Measurements from ENCODE around the gene C18orf63.
"Not testable (repeated sequence)": the region's sequence is repeated elsewhere in the genome, so short reads cannot be mapped to it uniquely, and the experiment has no call there.

The C18orf63 gene

DNA sequence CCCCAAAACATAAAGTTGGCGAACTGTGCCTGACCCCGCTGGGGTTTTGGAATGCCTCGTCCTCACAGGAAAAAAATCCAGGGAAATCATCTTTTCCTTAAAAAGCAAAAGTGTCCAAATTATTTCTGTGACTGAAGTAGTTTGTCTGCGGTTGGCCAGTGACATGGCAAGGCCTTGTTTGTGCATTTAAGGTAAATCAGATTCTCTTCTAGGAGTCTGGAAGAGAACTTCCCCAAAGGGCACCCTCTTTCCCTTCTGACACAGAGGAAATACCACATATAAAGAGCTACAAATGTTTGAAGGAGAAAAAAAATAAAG lies 23.1 kb upstream of the C18orf63 start:
- Histone ChIP-seq H3K4me3 (IDR thresholded peaks at IDR 0.05; ENCODE audit: insufficient read depth, low read depth, low read length) (no peak overlapping the region), H3K79me2 (ENCODE audit: insufficient read depth, low read depth) (peaks cover 18% of the 10 kb centered on the region; the same call in 1 of the 2 replicates), H3K4me1 (ENCODE audit: low read depth, poor library complexity, severe bottlenecking) (peaks cover 25% of the 10 kb centered on the region), H3K36me3 (ENCODE audit: insufficient read depth) (no peaks in the 10 kb centered on the region), H3K27me3 (ENCODE audit: insufficient read depth, low read depth) (no peaks in the 10 kb centered on the region), H2AFZ (ENCODE audit: low read depth) (peak overlapping the region; percentile 99), H4K20me1 (ENCODE audit: insufficient read depth) (no peaks in the 10 kb centered on the region), H3K4me2 (peak overlapping the region; percentile 72), H3K9ac (peak overlapping the region; percentile 59; the same call in 1 of the 2 replicates), H3K27ac (peak overlapping the region; percentile 31; the same call in 1 of the 2 replicates)
- no peak for TF ChIP-seq CTCF (conservative IDR thresholded peaks at IDR 0.05; ENCODE audit: low read depth, low read length)

DNA sequence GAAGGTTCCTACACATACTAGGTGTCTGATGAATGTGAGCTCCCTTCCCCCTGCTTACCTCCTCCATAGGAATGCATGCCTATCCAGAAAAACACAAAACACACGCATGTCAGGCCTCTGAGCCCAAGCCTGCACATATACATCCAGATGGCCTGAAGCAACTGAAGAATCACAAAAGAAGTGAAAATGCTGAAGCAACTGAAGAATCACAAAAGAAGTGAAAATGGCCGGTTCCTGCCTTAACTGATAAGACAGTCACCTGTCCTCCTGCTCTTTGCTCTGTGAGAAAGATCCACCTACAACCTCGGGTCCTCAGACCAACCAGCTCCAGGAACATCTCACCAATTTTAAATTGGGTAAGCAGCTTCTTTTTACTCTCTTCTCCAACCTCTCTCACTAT lies 22.7 kb upstream of the C18orf63 start:
- H3K9ac ChIP-seq; H3K36me3 ChIP-seq (ENCODE audit: insufficient read depth); H3K4me2 ChIP-seq; H3K27me3 ChIP-seq (ENCODE audit: insufficient read depth, low read depth); H4K20me1 ChIP-seq (ENCODE audit: insufficient read depth); H3K27ac ChIP-seq; H3K4me3 ChIP-seq (IDR thresholded peaks at IDR 0.05; ENCODE audit: insufficient read depth, low read depth, low read length): not testable (repeated sequence)
- peak overlapping the region; percentile 99; the same call in 1 of the 2 replicates for H2AFZ ChIP-seq (ENCODE audit: low read depth)
- H3K4me1 ChIP-seq (ENCODE audit: low read depth, poor library complexity, severe bottlenecking) = peaks cover 20% of the 10 kb centered on the region
- peaks cover 15% of the 10 kb centered on the region; the same call in 1 of the 2 replicates for H3K79me2 ChIP-seq (ENCODE audit: insufficient read depth, low read depth)

DNA sequence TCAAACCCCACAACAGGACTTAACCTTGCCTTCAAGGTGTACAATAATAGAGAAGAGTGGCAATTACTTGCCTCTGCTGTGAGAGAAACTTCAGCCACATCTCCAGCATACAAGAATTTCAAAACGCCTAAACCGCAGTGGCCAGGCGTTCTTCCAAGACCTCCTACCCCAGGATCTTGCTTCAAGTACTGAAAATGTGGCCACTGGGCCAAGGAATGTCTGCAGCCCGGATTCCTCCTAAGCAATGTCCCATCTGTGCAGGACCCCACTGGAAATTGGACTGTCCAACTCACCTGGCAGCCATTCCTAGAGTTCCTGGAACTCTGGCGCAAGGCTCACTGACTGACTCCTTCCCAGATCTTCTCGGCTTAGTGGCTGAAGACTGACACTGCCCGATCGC lies 21.1 kb upstream of the C18orf63 start:
- Histone ChIP-seq H3K27me3 (ENCODE audit: insufficient read depth, low read depth) (no peaks in the 10 kb centered on the region), H3K4me3 (IDR thresholded peaks at IDR 0.05; ENCODE audit: insufficient read depth, low read depth, low read length) (no peak overlapping the region), H4K20me1 (ENCODE audit: insufficient read depth) (no peaks in the 10 kb centered on the region), H2AFZ (ENCODE audit: low read depth) (no peak overlapping the region), H3K79me2 (ENCODE audit: insufficient read depth, low read depth) (peaks cover 12% of the 10 kb centered on the region; the same call in 1 of the 2 replicates), H3K36me3 (ENCODE audit: insufficient read depth) (no peaks in the 10 kb centered on the region), H3K4me2 (no peak overlapping the region), H3K4me1 (ENCODE audit: low read depth, poor library complexity, severe bottlenecking) (peaks cover 15% of the 10 kb centered on the region), H3K27ac (no peak overlapping the region), H3K9ac (no peak overlapping the region)
- TF ChIP-seq CTCF (conservative IDR thresholded peaks at IDR 0.05; ENCODE audit: low read depth, low read length) = no peak

GRCh38 chr18:74299162-74299561 lies 16.5 kb upstream of the C18orf63 start:
- H3K27ac ChIP-seq = no peak overlapping the region
- H3K27me3 ChIP-seq (ENCODE audit: insufficient read depth, low read depth) = no peaks in the 10 kb centered on the region
- no peaks in the 10 kb centered on the region for H3K79me2 ChIP-seq (ENCODE audit: insufficient read depth, low read depth)
- H3K36me3 ChIP-seq (ENCODE audit: insufficient read depth) = no peaks in the 10 kb centered on the region
- TF ChIP-seq CTCF (conservative IDR thresholded peaks at IDR 0.05; ENCODE audit: low read depth, low read length) = no peak
- no peak overlapping the region for H3K4me2 ChIP-seq
- no peak overlapping the region for H2AFZ ChIP-seq (ENCODE audit: low read depth)
- H4K20me1 ChIP-seq (ENCODE audit: insufficient read depth) = no peaks in the 10 kb centered on the region
- no peaks in the 10 kb centered on the region for H3K4me1 ChIP-seq (ENCODE audit: low read depth, poor library complexity, severe bottlenecking)
- no peak overlapping the region for H3K4me3 ChIP-seq (IDR thresholded peaks at IDR 0.05; ENCODE audit: insufficient read depth, low read depth, low read length)
- H3K9ac ChIP-seq = no peak overlapping the region

DNA sequence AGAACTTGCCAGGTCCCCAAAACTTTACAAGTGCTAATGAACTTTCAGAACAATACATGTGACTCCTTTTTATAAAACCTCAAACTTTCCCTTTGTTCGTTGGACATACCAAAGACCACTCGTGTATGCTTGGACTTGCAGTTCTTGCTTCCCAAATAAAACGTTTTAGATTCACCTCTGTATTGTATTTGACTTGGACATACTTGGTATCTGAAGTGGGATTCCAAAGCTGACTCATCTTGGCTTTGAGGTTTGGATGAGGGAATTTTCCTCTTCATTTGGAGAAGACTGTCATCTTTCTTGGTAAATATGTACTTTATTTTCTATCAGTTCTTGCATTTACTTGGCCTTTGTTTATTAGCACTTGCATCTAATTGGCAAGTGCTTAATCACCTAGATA lies 15.9 kb upstream of the C18orf63 start:
- H3K27ac ChIP-seq = no peak overlapping the region
- H4K20me1 ChIP-seq (ENCODE audit: insufficient read depth) = no peaks in the 10 kb centered on the region

More for the DNA sequence above, 15.9 kb upstream of the C18orf63 start:
- no peaks in the 10 kb centered on the region for H3K4me1 ChIP-seq (ENCODE audit: low read depth, poor library complexity, severe bottlenecking)
- H3K9ac ChIP-seq = no peak overlapping the region
- no peaks in the 10 kb centered on the region for H3K27me3 ChIP-seq (ENCODE audit: insufficient read depth, low read depth)
- no peak overlapping the region for H3K4me2 ChIP-seq
- H3K79me2 ChIP-seq (ENCODE audit: insufficient read depth, low read depth) = no peaks in the 10 kb centered on the region
- TF ChIP-seq CTCF (conservative IDR thresholded peaks at IDR 0.05; ENCODE audit: low read depth, low read length) = no peak
- H2AFZ ChIP-seq (ENCODE audit: low read depth) = no peak overlapping the region
- no peak overlapping the region for H3K4me3 ChIP-seq (IDR thresholded peaks at IDR 0.05; ENCODE audit: insufficient read depth, low read depth, low read length)
- H3K36me3 ChIP-seq (ENCODE audit: insufficient read depth) = no peaks in the 10 kb centered on the region

Measured in KMS-11 (cell line).